Stomach smooth muscle (tissue), 2 donors: ENCODE results near the gene INTS4.
"Not testable (repeated sequence)": the region's sequence is repeated elsewhere in the genome, so short reads cannot be mapped to it uniquely, and the experiment has no call there.

Source experiments
- H3K27ac ChIP-seq: one replicate; pipeline ENCODE4 v1.7.0; 2013; ENCODE audit warnings: mild to moderate bottlenecking, low read length, inconsistent platforms
- H3K27me3 ChIP-seq, 2 donors: one replicate each; pipeline ENCODE4 v1.7.0; 2013; ENCODE audit warnings: low read length in 2 of 2; ENCODE audit not compliant: insufficient read depth in 2 of 2, control insufficient read depth in 1 of 2
- H3K36me3 ChIP-seq, 2 donors: one replicate each; pipeline ENCODE4 v1.7.0; 2013; ENCODE audit warnings: low read length in 2 of 2; ENCODE audit not compliant: control insufficient read depth in 2 of 2, insufficient read depth in 2 of 2
- H3K4me1 ChIP-seq: one replicate; pipeline ENCODE4 v1.7.0; 2013; ENCODE audit warnings: low read length; ENCODE audit not compliant: control insufficient read depth, insufficient read depth
- H3K4me3 ChIP-seq, 2 donors: one replicate each; pipeline ENCODE4 v1.7.0; 2013; ENCODE audit warnings: low read length in 2 of 2
- H3K9ac ChIP-seq, 2 donors: one replicate each; pipeline ENCODE4 v1.7.0; 2013; ENCODE audit warnings: low read length in 2 of 2, mild to moderate bottlenecking in 1 of 2
- H3K9me3 ChIP-seq, 2 donors: one replicate each; pipeline ENCODE4 v1.7.0; 2013; ENCODE audit warnings: low read length in 2 of 2; ENCODE audit not compliant: control insufficient read depth in 2 of 2
- donor health status: healthy.
- donor health status: Pancreatic carcinoma.

The INTS4 gene

DNA sequence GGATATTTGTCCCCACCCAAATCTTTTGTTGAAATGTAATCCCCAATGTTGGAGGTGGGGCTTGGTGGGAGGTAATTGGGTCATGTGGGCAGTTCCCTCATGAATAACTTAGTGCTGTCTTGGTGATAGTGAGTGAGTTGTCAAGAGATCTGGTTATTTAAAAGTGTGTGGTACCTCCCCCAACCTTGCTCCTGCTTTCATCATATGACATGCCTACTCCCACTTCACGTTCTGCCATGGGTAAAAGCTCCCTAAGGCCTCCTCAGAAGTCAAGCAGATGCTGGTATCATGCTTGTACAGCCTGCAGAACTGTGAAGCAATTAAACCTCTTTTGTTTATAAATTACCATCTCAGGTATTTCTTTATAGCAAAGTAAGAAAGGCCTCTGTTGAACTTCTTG lies 143.0 kb downstream of the INTS4 start:
- Histone ChIP-seq H3K9me3 (no peaks in the 10 kb centered on the region), H3K36me3 (peaks cover 11 to 15% of the 10 kb centered on the region in 2 donors), H3K27ac (no peak overlapping the region), H3K9ac (no peak overlapping the region), H3K27me3 (no peaks in the 10 kb centered on the region), H3K4me3 (no peak overlapping the region), H3K4me1 (no peaks in the 10 kb centered on the region)

DNA sequence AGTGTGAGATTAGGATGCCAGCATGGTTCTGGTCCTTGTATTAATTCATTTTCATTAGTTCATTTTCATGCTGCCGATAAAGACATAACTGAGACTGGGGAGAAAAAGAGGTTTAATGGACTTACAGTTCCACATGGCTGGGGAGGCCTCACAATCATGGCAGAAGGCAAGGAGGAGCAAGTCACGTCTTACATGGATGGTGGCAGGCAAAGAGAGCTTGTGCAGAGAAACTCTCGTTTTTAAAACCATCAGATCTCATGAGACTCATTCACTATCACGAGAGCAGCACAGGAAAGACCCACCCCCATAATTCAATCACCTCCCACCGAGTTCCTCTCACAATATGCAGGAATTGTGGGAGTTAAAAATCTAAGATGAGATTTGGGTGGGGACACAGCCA lies 150.8 kb downstream of the INTS4 start:
- H3K9me3 ChIP-seq, H3K4me3 ChIP-seq, H3K27ac ChIP-seq, H3K4me1 ChIP-seq, H3K27me3 ChIP-seq, H3K9ac ChIP-seq: not testable (repeated sequence)
- peaks cover 18 to 20% of the 10 kb centered on the region in 2 donors for H3K36me3 ChIP-seq

- Histone ChIP-seq H3K9ac (no peak overlapping the region), H3K4me1 (no peaks in the 10 kb centered on the region), H3K27me3 (no peaks in the 10 kb centered on the region), H3K27ac (no peak overlapping the region), H3K4me3 (no peak overlapping the region), H3K9me3 (no peaks in the 10 kb centered on the region), H3K36me3 (peaks cover 18 to 20% of the 10 kb centered on the region in 2 donors)
Measured at GRCh38 chr11:77842441-77843121, 151.9 kb downstream of the INTS4 start.

DNA sequence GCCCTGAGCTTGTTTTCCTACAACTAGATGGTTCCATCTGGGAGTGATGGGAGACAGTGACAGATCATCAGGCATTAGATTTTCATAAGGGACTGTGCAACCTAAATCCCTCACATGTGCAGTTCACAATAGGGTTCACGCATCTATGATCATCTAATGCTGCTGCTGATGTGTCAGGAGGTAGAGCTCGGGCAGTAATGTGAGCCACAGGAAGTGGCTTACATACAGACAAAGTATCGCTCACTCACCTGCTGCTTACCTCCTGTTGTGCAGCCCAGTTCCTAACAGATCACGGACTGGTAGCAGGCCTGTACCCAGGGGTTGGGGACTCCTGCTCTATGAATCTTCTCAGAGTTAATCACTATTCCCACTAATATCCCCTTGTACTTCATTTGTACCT lies 161.2 kb downstream of the INTS4 start:
- H3K4me3 ChIP-seq, result no peak overlapping the region
- H3K36me3 ChIP-seq, result no peaks in the 10 kb centered on the region
- H3K4me1 ChIP-seq, result no peaks in the 10 kb centered on the region
- no peaks in the 10 kb centered on the region for H3K9me3 ChIP-seq
- H3K9ac ChIP-seq, result no peak overlapping the region
- no peak overlapping the region for H3K27ac ChIP-seq
- H3K27me3 ChIP-seq, result no peaks in the 10 kb centered on the region

- Histone ChIP-seq H3K9ac (no peak overlapping the region), H3K36me3 (no peaks in the 10 kb centered on the region), H3K9me3 (no peaks in the 10 kb centered on the region)
Measured at GRCh38 chr11:77828926-77829325, 165.5 kb downstream of the INTS4 start.

More at GRCh38 chr11:77828926-77829325, 165.5 kb downstream of the INTS4 start:
- Histone ChIP-seq H3K4me3 (no peak overlapping the region), H3K4me1 (no peaks in the 10 kb centered on the region), H3K27me3 (no peaks in the 10 kb centered on the region), H3K27ac (no peak overlapping the region)
